Kidney capillary endothelial cell (primary cell): Measurements from ENCODE around the gene CFAP61.

Source experiments
- DNase-seq: peaks from one replicate; pipeline ENCODE4 v3.0.0-alpha.2; 2018; ENCODE audit warnings: low spot score

The CFAP61 gene

DNA sequence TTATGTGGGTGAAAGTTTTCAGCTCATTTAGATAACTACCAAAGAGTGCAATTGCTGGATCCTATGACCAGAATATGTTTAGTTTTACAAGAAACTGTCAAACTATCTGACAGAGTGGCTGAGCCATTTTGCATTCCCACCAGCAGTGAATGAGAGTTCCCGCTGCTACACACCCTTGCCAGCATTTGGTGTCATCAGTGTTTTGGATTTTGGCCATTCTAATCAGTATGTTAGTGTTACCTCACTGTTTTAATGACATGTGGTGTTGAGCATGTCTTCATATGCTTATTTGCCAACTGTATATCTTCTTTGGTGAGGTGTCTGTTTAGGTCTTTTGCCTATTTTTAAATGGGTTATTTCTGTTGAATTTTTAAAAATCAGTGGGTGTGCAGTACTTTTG is 120.9 kb downstream of the CFAP61 start:
- DNase-seq, result no peak

DNA sequence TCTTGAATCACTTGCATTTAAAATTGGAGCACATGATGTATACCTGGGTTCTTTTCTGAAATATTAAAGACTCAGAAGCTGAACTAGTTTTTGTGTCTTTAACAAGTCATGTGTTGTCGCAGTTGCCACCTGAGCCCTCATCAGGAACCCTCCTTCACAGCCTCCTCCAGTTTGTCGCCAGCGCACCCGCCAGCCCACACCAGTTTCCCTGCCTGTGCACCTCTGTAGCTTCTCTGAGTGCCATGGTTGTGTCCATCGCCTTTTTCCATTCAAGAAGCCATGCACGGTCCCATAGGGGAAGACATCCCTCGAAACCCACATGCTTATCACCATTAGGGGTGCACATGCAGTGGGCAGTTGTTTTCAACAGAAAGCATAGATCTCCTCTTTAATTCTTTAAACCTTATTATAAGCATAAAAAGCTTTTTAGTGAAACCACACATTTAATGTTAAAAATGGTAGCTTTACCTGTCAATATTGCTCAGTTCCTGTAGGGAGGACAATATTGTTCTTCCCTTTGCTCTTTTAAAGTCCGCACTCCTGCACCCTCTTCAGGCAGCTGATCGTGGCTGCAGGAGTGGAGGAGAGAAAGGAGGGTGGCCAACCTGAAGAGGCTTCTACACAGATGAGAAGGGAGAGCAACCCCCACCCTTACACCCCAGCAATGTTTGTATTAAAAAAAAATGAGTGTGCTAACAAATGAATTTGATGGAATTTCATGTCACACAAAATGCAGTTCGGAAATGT is 121.9 kb downstream of the CFAP61 start:
- no peak for DNase-seq

DNA sequence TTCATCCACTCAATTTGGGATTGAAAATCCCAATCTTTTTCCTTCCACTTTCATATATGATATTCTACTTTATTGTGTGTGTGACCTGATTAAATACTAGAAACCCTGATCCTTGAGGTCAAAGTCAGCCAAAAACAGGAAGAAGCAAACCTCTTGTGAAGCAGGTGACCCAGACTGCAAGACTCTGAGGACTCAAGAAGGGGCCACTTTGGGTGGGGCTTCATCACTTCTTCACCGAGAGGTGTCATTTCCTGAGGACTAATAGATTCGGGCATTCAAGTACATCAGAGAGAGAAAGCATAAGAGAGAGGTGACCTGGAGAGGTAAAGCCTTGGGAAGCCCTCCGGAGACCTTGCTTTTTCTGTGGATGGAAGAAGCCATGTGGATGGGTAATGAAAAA is 129.0 kb downstream of the CFAP61 start:
- no peak for DNase-seq

DNA sequence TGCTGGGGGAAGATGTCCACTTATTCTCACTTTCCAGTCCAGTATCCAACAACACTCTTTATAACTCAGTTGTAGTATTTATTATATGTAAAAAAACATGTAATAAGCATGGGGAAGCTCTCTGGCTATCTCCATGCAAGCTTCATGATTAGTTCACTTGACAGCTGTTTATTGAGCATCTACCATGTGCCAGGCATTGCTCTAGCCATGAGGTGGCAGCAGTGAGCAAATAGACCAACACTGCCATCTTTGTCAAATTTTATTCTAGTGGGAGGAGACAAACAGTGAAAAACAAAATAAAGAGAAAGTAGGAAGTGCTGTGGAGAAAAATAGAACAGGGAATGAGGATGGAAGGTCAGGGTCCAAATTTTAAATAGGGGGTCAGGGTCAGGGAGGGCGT is 131.8 kb downstream of the CFAP61 start:
- DNase-seq, result no peak

DNA sequence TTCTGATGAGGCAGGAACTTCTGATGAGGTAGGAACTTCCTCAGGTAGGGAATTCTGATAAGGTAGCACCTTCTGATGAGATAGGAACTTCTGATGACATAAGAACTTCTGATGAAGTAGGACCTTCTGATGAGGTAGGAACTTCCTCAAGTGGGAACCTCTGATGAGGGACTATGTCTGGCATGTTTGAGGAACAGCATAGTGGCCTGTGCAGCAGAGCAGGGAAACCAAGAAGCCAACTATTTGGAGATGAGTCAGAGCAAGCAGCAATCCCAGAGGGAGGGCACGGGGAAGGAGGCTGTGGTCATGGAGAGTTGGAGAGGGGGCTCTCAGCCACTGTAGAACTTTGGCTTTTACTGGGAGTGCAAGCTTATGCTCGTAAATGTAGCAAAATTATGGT is 132.4 kb downstream of the CFAP61 start:
- DNase-seq, result no peak

DNA sequence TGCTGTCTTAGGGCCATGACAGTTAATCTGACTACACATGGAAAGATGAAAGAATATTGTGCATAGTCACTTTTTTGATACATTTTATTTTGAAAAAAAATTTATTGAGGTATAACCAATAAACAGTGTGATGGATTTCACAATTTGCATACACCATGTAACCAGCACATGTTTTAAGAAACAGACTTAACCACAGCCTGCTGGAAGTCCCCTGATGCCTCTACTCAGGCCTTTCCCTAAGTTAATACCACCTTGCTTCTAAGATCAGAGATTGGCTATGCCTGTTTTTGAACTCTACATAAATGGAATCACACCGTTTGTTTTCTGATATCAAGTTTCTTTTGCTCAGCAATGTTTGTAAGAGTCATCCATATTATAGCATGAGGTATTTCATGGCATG is 136.3 kb downstream of the CFAP61 start:
- DNase-seq, result no peak

DNA sequence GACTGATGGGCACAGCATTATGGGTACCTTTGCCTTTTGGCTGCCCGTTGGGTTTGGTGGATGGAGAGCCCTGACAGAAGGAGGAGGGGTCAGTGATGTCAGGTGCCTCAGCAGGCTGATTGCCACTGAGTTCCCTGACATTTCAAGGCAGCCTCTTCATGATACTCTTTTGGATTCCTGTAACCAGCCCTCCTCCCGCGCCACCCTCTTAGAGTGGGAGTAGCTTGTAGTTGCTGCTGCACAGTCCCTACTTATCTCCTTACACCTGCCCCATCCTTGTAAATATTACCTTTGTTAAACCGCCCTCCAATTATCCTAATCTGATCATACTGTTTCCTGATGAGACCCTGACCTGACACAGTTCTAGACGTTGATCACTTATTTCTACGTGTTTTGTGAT is 140.0 kb downstream of the CFAP61 start:
- DNase-seq, result no peak

DNA sequence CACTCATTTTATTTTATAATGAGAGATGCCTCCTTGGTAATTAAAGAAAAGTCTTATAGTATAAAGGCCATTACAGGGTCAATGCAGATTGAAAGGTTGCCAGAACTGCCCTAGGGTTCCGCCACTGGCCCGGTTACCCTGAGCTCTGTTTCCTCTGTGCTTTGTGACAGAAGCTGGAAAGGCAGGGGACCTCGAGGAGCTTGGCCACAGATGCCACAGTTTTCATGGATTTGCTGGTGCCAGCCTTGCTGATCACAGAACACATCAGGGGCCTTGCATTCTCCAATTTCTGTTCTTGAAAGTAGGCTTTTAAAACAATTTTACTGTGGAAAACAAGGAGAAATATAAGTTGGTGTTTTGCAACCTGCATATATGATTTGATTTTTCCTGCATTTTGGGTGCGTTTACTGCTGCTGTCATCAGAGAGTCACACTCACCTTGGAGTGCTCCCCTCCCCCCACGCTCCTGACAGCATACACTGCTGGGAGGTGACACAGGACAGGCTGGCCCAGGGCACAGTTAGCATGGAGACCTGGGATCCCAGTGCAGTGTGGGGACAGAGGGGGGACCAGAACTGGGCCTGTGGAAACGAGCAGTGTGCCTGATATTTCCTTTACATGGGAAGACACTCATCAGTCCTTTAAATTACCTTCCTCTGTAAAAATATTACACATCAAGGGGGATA is 142.8 kb downstream of the CFAP61 start:
- no peak for DNase-seq

DNA sequence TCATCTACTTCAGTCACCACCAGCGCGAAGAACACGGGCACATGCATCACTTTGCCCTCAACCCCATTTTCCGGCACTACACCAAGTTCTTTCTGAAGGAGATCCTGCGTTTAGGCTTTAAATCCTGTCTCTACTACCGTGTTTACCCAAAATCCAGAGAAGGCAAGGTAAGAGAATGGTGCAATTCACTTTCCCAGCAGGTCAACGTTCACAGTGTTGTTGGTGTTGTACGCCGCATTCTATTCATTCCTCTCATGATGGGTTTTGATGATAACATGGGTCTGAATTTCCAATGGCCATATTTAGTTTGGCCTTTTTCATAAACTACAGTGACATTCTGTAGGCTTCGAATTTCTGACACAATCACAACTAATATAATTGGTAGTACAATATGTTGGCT is 144.3 kb downstream of the CFAP61 start:
- no peak for DNase-seq

DNA sequence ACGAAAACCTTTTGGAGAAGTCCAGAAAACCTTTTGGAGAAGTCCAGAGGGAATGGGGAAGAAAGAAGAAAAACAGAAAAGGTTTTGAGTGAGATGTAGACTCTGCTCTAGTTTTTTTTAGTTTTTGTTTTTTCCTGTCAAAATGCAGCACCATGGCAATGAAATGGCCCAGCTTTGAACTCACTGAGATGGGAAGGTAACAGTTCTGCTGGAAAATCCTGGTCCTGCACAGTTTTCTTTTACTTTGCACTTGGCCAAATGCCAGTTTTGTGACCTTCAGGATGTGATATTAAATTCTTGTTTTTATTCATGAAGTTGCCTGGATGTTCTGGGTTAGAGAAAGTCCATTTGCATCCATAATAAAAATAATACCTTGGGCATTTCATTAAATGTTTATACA is 145.7 kb downstream of the CFAP61 start:
- DNase-seq, result no peak

DNA sequence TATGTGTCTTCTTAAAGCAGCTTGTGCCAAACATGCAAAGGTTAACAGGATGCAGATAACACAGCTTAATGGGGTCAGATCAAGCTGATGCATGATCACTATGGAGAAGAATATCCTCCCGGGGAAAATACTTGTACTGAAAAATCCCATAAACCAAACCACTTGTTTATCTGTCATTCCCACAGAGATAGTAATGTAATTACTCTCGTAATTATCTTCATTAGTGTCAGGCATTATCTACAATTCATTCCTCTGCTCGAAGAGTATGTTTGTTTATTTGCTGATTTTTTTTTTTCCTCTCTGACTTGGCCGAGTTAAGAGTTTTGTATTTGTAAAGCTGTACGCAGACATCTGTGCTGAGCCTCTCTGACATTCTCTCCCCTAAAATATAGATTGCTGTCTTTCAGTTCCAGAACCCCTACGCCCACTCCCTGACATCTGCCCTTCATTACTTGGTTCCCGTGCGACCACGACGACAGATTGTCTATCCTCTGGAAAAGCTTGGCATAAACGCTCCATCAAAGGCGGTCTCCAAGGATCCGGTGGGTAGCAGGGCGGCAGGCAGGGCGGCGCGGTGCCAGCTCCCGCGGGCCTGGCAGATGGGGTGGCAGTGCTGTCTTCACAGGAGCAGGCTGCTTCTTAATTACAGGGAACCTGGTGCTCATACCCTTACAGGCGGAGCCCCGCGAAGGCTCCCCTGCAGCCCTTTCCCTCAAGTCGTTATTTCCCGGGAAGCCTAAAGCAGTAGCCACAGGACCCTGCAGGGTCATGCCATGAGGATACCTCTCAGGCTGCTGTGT is 147.2 kb downstream of the CFAP61 start:
- no peak for DNase-seq

DNA sequence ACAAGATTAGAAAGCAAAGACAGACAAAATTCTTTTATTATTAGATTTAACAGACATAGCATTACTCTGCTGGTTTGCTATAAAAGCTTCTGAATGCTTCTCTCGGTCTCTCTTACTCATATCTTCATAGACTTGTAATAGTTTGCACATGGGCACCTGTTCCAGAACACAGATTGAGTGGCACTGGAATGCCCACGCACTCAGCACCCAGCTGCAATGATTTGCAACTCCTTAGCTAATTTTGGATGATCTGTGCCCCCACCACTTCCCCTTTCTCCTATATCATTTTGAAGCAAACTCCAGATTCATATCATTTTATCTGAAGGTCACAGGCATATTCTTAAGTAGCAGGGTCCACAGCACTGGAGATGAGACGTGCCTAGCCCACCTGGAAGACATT is 148.8 kb downstream of the CFAP61 start:
- DNase-seq, result no peak

DNA sequence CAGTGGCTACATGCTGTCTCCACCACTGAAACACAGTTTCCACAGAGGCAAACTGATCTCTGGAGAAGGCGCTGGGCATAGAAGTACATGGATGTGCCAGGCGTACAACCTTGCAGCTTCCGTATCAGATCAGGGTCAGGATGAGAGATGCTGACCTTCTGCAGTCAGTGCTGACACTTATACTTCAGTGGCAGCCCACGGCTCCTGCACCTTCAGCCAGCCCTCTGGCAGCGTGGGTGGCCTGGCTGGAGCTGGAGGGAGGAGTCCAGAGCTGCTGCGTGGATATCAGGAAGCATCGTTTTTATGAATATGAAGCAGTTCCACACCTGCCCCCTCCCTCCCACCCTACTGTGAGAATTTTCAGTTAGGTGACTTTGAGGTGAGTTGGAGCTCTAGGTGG is 149.3 kb downstream of the CFAP61 start:
- no peak for DNase-seq

DNA sequence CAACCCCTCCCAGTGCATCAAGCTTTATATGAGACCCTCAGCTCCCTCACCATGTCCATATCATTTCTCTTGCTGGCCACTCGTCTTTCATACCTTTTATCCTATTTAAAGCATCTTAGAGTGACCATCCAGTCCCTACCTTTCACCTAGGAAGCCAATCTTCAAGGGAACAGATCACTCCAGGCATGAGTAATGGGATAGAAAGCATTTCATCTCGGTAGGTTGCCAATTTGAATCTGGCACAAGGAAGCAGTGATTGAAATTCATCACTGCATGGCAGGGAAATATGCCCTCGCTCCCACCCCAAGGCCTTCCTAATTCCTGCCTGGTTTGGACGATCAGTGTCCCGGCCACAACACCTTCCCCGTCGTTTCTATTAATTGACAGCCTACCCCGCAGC is 150.4 kb downstream of the CFAP61 start:
- no peak for DNase-seq

DNA sequence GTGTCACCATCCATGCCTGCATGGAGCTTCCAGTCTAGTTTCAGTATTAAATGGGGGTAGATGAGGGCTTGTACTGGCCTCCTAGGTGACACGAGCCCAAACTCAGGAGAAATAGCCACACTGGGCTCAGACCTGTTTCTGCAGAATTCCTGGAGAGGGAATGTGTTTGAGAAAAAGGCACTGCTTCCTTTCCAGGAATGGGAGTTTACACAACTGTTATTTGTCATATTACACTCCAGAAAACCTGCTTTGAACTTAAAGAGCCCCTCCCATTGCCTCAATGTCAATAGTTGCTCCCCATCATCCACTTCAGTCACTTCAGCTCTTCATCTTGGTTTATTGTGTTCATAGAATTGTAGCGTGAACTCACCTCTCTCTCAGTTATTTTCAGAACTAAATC is 151.5 kb downstream of the CFAP61 start:
- no peak for DNase-seq

DNA sequence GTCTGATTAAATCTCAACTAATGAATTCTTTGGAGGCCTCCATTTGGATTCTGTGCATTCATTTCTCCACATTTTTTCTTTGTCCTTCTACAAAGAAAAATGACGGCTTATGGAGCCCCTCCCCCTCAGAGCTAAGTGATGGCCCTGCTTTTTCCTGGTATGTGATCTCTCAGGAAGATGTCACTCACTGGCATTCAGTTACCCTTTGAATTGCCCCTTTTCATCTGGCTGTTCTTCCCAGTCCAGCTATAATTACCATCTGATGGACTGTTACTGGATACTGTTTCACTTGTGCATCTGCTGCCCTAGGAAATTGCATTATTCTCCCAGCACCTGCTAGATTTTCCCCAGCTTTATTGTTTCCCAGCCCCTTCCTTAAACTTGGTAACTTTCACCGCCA is 151.9 kb downstream of the CFAP61 start:
- DNase-seq, result no peak

DNA sequence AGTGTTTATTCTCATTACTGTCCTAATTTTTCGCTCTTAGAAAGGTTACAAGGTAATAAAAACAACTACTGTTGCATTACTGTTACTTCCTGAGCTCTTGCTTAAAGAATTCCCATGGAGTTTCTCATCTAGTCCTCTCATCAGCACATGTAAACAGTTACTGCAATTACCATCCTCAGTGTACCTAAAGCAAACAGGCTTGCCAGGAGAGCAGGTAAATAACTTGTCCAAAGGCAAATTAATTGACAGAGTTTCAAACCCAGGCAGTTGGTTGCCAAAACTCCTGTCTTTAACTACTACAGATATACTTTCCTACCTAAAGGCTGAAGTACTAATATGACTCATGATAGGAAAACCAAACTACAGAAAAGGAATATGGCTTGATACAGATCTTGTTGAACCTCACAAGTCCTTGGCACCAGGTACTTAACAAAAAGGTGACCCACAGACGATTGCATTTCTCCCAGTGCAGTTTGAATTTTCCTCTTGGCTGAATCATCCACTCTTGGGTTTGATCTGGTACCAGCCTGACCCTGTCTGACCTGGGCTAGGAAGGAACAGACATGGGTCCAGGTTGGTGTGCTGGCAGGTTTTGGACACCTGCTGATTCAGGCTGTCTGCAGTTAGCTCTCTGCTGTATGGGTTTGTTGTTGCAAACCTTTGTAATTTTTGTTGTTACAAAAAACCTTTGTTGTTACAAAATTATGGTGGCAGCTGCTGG is 153.0 kb downstream of the CFAP61 start:
- DNase-seq, result no peak

DNA sequence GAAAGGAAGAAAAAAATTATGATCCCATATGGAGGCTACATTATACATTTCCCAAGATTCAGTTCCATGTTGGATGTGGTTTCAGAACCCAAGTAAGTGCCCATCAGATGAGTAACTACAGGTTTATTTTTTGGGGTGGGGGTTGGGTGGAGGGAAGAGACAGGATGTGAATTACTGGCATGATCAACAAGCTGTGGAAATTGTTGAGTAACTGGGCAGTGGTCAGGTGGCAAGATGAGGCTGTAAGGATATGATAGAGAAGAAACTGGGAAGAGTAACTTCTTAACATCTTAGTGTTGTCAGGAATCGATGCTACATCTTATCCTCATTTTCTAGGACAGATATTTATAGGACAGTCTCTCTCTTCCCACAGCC is 153.5 kb downstream of the CFAP61 start:
- no peak for DNase-seq

DNA sequence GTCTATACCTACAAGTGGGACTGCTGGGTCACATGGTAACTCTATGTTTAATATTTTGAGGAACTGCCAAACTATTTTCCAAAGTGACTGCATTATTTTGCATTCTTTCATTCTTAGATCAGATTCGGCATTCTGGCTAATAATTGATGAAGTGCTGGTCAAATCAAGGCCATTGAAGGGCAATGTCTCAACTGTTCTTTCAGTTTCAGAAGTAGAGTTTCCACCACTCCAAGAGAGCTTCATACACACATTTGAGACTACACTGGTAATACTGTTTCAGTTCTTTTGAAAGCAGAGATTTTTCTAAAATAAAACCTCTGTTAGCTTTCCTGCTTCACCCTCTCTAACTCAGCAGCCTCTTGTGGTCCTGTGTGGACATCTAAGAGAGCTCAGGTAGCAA is 154.5 kb downstream of the CFAP61 start:
- no peak for DNase-seq

DNA sequence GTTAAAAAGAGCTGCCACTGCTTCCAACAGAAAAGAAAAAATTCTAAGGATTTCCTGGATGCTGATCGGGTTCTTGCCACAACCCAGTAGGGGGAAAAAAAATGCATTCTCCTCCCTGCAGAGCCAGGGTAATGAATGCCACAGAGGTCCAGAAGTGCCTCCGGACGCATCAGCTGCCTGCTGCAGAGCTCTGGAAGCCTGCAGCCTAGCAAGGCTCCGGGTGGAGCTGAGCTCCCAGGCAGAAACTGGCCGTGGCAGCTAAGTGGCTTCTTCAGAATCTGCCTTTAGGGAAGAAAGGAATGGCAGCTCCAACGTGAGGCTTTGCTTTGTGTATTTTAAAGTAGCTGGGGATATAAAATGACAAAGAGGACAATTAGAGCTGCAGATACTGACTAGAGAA is 155.0 kb downstream of the CFAP61 start:
- DNase-seq, result no peak

DNA sequence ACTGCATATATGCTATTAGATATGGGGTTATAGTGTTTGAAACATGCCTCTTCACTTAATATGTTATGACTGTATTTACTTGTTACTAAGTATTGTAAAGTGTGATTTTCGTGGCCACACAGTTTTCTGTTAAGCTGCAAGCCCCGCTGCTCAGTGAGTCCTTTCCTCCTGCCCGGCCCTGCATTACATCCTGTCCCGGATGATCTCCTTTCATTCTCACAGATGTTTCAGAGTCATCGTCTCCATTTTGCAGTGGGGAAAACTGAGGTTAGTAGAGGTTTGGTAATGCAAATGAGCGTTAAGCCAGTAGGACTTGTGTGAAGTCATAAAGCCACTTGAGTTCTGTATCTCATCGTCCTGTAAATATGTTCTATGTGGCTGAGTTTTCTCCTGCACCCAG is 155.5 kb downstream of the CFAP61 start:
- DNase-seq, result no peak

DNA sequence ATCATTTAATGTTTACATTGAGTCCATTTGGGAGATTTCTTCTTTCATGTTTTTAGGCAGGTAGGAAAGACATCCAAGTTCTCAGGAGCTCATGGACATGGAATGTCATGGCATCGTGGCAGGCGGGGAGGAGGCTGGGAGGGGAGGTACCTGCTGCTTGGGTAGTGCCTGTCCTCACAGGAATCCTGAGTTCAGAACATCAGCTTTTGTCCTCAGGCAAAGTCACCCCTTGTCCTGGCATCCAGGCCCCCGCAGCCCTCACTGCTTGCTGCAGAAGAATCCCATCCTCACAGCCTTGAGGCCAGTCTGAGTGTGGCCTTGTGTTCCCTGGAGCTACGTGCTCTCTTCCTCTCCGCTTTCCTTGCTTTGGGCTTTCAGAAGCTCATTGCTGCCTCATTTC is 157.4 kb downstream of the CFAP61 start:
- no peak for DNase-seq

DNA sequence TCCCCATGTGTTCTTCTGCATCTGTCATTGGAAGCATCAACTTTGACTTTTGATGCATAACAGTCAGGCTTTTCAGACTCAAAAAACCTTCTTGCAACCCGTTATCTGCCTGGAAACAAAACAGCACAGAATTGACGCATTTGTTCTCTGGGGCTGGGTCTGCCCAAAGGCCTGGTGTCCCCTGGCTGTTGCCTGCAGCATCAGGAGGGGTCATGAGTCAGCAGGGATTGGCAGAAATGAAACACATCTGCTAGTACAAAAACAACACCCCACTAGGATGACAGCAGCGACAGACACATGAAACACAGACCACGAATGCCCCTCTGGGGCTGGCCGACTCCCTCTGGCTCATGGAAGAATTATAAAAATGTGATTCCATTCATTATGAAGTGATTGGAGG is 158.0 kb downstream of the CFAP61 start:
- no peak for DNase-seq
